Thyroid gland (tissue), 4 donors: ENCODE measurements around the gene RPA3. TPM values are rescaled to one million over a fixed set of nuclear protein-coding genes. Genes with fewer than 3 reads are reported as not detected.

Source experiments
- DNase-seq, 2 donors: peaks; one replicate each; pipeline ENCODE4 v3.0.0-alpha.2; 2019
- H3K27ac ChIP-seq, 3 donors: fragments of 200-600 bp; sonication (generic); 1 replicate in 2 of 3; 2 replicates in 1 of 3; pipeline ENCODE4 v1.5.1; 2016 to 2019; ENCODE audit warnings: mild to moderate bottlenecking in 1 of 3, moderate library complexity in 1 of 3
- H3K27me3 ChIP-seq: fragments of 200-600 bp; sonication (generic); one replicate; pipeline ENCODE4 v1.5.1; 2019
- H3K36me3 ChIP-seq, 2 donors: fragments of 200-600 bp; sonication (generic); one replicate each; pipeline ENCODE4 v1.5.1; 2016 to 2019
- H3K4me1 ChIP-seq, 2 donors: fragments of 200-600 bp; sonication (generic); one replicate each; pipeline ENCODE4 v1.5.1; 2017 to 2019
- H3K4me3 ChIP-seq, 3 donors: fragments of 200-600 bp; sonication (generic); replicated peaks in 1 of 3; 1 replicate in 2 of 3; 2 replicates in 1 of 3; pipeline ENCODE4 v1.5.1; 2016; ENCODE audit warnings: mild to moderate bottlenecking in 1 of 3
- H3K9me3 ChIP-seq: fragments of 200-600 bp; sonication (generic); one replicate; pipeline ENCODE4 v1.5.1; 2017
- CTCF ChIP-seq, 6 experiments: fragments of 200-600 bp in 3 of 6; fragments of 450-650 bp in 3 of 6; sonication (generic) in 3 of 6; IDR thresholded peaks; one replicate each; pipeline ENCODE4 v1.5.1; 2016 to 2019; ENCODE audit warnings: antibody characterized with exemption in 6 of 6, mild to moderate bottlenecking in 2 of 6, inconsistent platforms in 1 of 6, moderate library complexity in 1 of 6
- POLR2A ChIP-seq, 2 donors: fragments of 450-650 bp; IDR thresholded peaks; one replicate each; pipeline ENCODE4 v1.6.1; 2017; ENCODE audit warnings: antibody characterized with exemption in 2 of 2, mild to moderate bottlenecking in 2 of 2, moderate library complexity in 1 of 2
- WGBS, 2 donors: methylation state at CpG; one replicate each; pipeline ENCODE4 v1.1.5; 2017; 5-methylcytosine and 5-hydroxymethylcytosine counted together
- intact Hi-C: fragments of 100-400 bp; cut with DNase I; formaldehyde crosslinking; loops from one replicate; pipeline ENCODE4 v1.15.1; 2023
- total RNA-seq, 4 donors: library from RNA; depleted of rRNA; stranded (reverse); fragments of >200 nt; gene quantifications; one replicate each; pipeline ENCODE4 v1.2.3, GENCODE V29; 2016

The RPA3 gene
- total RNA-seq, 4 donors from 2014 or later = 21.9 to 39.1 (median 31.3) TPM

- no peak for DNase-seq
- no peaks in the 10 kb centered on the region for H3K27me3 ChIP-seq
- H3K9me3 ChIP-seq = no peaks in the 10 kb centered on the region
- H3K27ac ChIP-seq = no peak overlapping the region
- H3K4me1 ChIP-seq = peaks cover 7 to 17% of the 10 kb centered on the region in 2 donors
- H3K4me3 ChIP-seq = no peak overlapping the region
- no peaks in the 10 kb centered on the region for H3K36me3 ChIP-seq
- WGBS, 2 donors = 91 to 93% methylated on average over 4 of the region's 4 CpGs
- TF ChIP-seq CTCF (IDR thresholded peaks at IDR 0.05) (no peak), POLR2A (IDR thresholded peaks at IDR 0.05) (no peak)
- intact Hi-C loops = no loop called here
Observed at GRCh38 chr7:7704867-7705266, 13.5 kb downstream of the RPA3 start.

- H3K4me1 ChIP-seq = peaks cover 20 to 30% of the 10 kb centered on the region in 2 donors
- no peaks in the 10 kb centered on the region for H3K9me3 ChIP-seq
- no peak overlapping the region for H3K27ac ChIP-seq
- H3K27me3 ChIP-seq = no peaks in the 10 kb centered on the region
- TF ChIP-seq CTCF (IDR thresholded peaks at IDR 0.05) (no peak), POLR2A (IDR thresholded peaks at IDR 0.05) (no peak)
- intact Hi-C loops = no loop called here
- no peaks in the 10 kb centered on the region for H3K36me3 ChIP-seq
- no peak for DNase-seq
- WGBS, 2 donors = 96 to 98% methylated on average over 7 of the region's 7 CpGs
- H3K4me3 ChIP-seq = no peak overlapping the region
Observed at GRCh38 chr7:7703427-7703826, 15.0 kb downstream of the RPA3 start.

- H3K4me1 ChIP-seq = peaks cover 24 to 36% of the 10 kb centered on the region in 2 donors
- intact Hi-C loops = no loop called here
- no peaks in the 10 kb centered on the region for H3K9me3 ChIP-seq
- H3K4me3 ChIP-seq = no peak overlapping the region
- DNase-seq = no peak
- no peak overlapping the region for H3K27ac ChIP-seq
- no peaks in the 10 kb centered on the region for H3K27me3 ChIP-seq
- no peaks in the 10 kb centered on the region for H3K36me3 ChIP-seq
- no peak for TF ChIP-seq POLR2A (IDR thresholded peaks at IDR 0.05)
- TF ChIP-seq CTCF (IDR thresholded peaks at IDR 0.05) = no peak
- 76 to 84% methylated on average over 4 of the region's 4 CpGs for WGBS, 2 donors
Observed at GRCh38 chr7:7702826-7703225, 15.6 kb downstream of the RPA3 start.

- no peak for DNase-seq
- Histone ChIP-seq H3K4me1 (peaks cover 30 to 48% of the 10 kb centered on the region in 2 donors), H3K9me3 (no peaks in the 10 kb centered on the region), H3K36me3 (no peaks in the 10 kb centered on the region), H3K27me3 (no peaks in the 10 kb centered on the region), H3K27ac (no peak overlapping the region), H3K4me3 (no peak overlapping the region)
- TF ChIP-seq POLR2A (IDR thresholded peaks at IDR 0.05) (no peak), CTCF (IDR thresholded peaks at IDR 0.05) (no peak)
- WGBS, 2 donors = 96 to 100% methylated on average over 1 of the region's 1 CpG
- intact Hi-C loops = no loop called here
Observed at GRCh38 chr7:7701527-7701926, 16.9 kb downstream of the RPA3 start.

GRCh38 chr7:7699970-7700369 lies 18.4 kb downstream of the RPA3 start:
- no peak overlapping the region for H3K4me3 ChIP-seq
- peaks cover 33 to 61% of the 10 kb centered on the region in 2 donors for H3K4me1 ChIP-seq
- H3K9me3 ChIP-seq = no peaks in the 10 kb centered on the region
- H3K27ac ChIP-seq = peak overlapping the region; percentile 69 to 93 (median 85)
- H3K36me3 ChIP-seq = no peaks in the 10 kb centered on the region
- intact Hi-C loops = no loop called here
- no peaks in the 10 kb centered on the region for H3K27me3 ChIP-seq
- no peak for DNase-seq
- TF ChIP-seq CTCF (IDR thresholded peaks at IDR 0.05) = no peak
- TF ChIP-seq POLR2A (IDR thresholded peaks at IDR 0.05) = no peak
